Sigmoid colon (tissue), 7 donors: ENCODE measurements around the gene RPL10A. TPM values are rescaled to one million over a fixed set of nuclear protein-coding genes. Genes with fewer than 3 reads are reported as not detected.

Experiments used
- DNase-seq: peaks from one replicate; pipeline ENCODE4 v3.0.0-alpha.2; 2019
- H3K27ac ChIP-seq, 4 donors: fragments of 200-600 bp; sonication (generic); one replicate each; pipeline ENCODE4 v1.5.1; 2016 to 2019; ENCODE audit warnings: mild to moderate bottlenecking in 1 of 4
- H3K27me3 ChIP-seq, 3 donors: fragments of 200-600 bp; sonication (generic); one replicate each; pipeline ENCODE4 v1.5.1; 2019; ENCODE audit warnings: mild to moderate bottlenecking in 1 of 3
- H3K36me3 ChIP-seq, 4 donors: fragments of 200-600 bp; sonication (generic); one replicate each; pipeline ENCODE4 v1.5.1; 2016 to 2019
- H3K4me1 ChIP-seq, 4 donors: fragments of 200-600 bp; sonication (generic); one replicate each; pipeline ENCODE4 v1.5.1; 2017 to 2019
- H3K4me3 ChIP-seq, 4 donors: fragments of 200-600 bp; sonication (generic); one replicate each; pipeline ENCODE4 v1.5.1; 2017 to 2019; ENCODE audit warnings: mild to moderate bottlenecking in 2 of 4, moderate library complexity in 1 of 4
- H3K9me3 ChIP-seq, 4 donors: fragments of 200-600 bp in 3 of 4; sonication (generic) in 3 of 4; one replicate each; pipeline versions ENCODE4 v1.5.1 to v1.6.1; 2013 to 2019
- CTCF ChIP-seq, 4 experiments: fragments of 450-650 bp in 3 of 4; fragments of 200-600 bp in 1 of 4; IDR thresholded peaks; one replicate each; pipeline ENCODE4 v1.5.1; 2016 to 2019; ENCODE audit warnings: antibody characterized with exemption in 4 of 4, mild to moderate bottlenecking in 3 of 4, moderate library complexity in 2 of 4
- EP300 ChIP-seq, 4 donors: sonication (generic); formaldehyde crosslinking; IDR thresholded peaks; one replicate each; pipeline ENCODE4 v1.6.1; 2017; ENCODE audit warnings: antibody characterized with exemption in 4 of 4
- POLR2A ChIP-seq, 2 donors: fragments of 450-650 bp; IDR thresholded peaks; one replicate each; pipeline ENCODE4 v1.6.1; 2016; ENCODE audit warnings: antibody characterized with exemption in 2 of 2, mild to moderate bottlenecking in 2 of 2, moderate library complexity in 2 of 2
- POLR2AphosphoS5 ChIP-seq, 4 donors: sonication (generic); formaldehyde crosslinking; IDR thresholded peaks; one replicate each; pipeline ENCODE4 v1.6.1; 2017; ENCODE audit warnings: antibody characterized with exemption in 4 of 4
- WGBS, 2 donors: extraction: QIAGEN DNeasy Blood & Tissue Kit; methylation state at CpG; one replicate each; pipeline ENCODE4 v1.1.7; 2013; 5-methylcytosine and 5-hydroxymethylcytosine counted together
- intact Hi-C: fragments of 100-400 bp; cut with DNase I; formaldehyde crosslinking; loops from one replicate; pipeline ENCODE4 v1.15.1; 2023
- polyA plus RNA-seq, 3 donors: library from polyadenylated mRNA; stranded (reverse); fragments of 200-250 nt; gene quantifications; one replicate each; pipeline ENCODE4 v1.2.3, GENCODE V29; 2013
- total RNA-seq, 4 donors: library from RNA; depleted of rRNA; stranded (reverse); fragments of >200 nt; gene quantifications; one replicate each; pipeline ENCODE4 v1.1.0, GENCODE V29; 2016
- donor health status: healthy with polysubstance abuse.
- donor health status: Bipolar disorder and iron deficiency.
- donor health status: healthy.

The RPL10A gene
- total and polyA plus RNA-seq, 7 donors, result 1,381 to 3,217 (median 2,085) TPM

GRCh38 chr6:35473850-35474130 lies 5.6 kb downstream of the RPL10A start:
- Histone ChIP-seq H3K4me1 (peaks cover 0 to 40% (median 39%) of the 10 kb centered on the region in 4 donors), H3K27me3 (no peaks in the 10 kb centered on the region), H3K27ac (peak overlapping the region in 3 of 4 donors; percentile 32 to 93 (median 92)), H3K9me3 (no peaks in the 10 kb centered on the region), H3K36me3 (peaks cover 14 to 93% (median 61%) of the 10 kb centered on the region in 4 donors), H3K4me3 (no peak overlapping the region)
- TF ChIP-seq POLR2AphosphoS5 (IDR thresholded peaks at IDR 0.05) (no peak), CTCF (IDR thresholded peaks at IDR 0.05) (no peak), POLR2A (IDR thresholded peaks at IDR 0.05) (no peak), EP300 (IDR thresholded peaks at IDR 0.05) (no peak)
- intact Hi-C loops, result no loop called here
- no peak for DNase-seq

GRCh38 chr6:35474131-35474941 lies 6.1 kb downstream of the RPL10A start:
- WGBS, 2 donors, result 88 to 90% methylated on average over 14 of the region's 14 CpGs
- TF ChIP-seq EP300 (IDR thresholded peaks at IDR 0.05), result no peak
- TF ChIP-seq POLR2A (IDR thresholded peaks at IDR 0.05), result no peak
- TF ChIP-seq POLR2AphosphoS5 (IDR thresholded peaks at IDR 0.05), result peak in 1 of 4 donors; percentile 22
- H3K4me3 ChIP-seq, result no peak overlapping the region
- no peaks in the 10 kb centered on the region for H3K27me3 ChIP-seq
- H3K36me3 ChIP-seq, result peaks cover 14 to 98% (median 65%) of the 10 kb centered on the region in 4 donors
- intact Hi-C loops, result no loop called here
- peaks cover 0 to 40% (median 36%) of the 10 kb centered on the region in 4 donors for H3K4me1 ChIP-seq
- H3K27ac ChIP-seq, result peak overlapping the region; percentile 17 to 93 (median 62)
- H3K9me3 ChIP-seq, result no peaks in the 10 kb centered on the region
- no peak for DNase-seq

DNA sequence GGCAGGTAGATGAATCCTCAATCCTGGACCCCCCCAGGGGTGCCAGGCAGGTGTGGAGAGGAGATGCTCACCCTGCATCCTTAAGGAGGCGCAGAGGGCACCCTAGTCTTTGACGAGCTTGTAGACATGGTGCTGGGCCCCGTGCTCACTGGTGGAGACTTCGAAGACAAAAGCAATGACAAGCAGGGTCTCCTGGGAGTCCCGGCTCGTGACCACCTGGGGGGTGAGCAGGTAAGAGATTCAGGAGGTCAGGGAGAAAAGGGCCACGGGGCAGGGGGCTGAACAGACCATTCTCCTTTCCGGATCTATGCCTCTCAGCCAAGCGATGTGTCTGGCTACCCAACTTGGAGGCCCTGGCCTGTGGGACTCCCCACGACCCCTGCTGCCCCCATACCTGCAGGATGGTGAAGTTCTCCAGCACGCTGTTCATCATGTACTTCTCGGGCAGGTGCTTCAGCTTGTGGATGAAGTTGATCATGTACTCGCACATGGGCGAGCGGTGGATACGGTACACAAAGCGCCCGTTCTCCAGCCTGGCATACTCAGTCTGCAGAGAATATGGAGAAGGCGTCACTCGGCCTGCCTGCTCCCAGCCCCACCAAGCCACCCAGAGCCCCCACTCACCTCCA lies 6.9 kb downstream of the RPL10A start:
- peaks cover 0 to 33% (median 29%) of the 10 kb centered on the region in 4 donors for H3K4me1 ChIP-seq
- intact Hi-C loops, result no loop called here

DNA sequence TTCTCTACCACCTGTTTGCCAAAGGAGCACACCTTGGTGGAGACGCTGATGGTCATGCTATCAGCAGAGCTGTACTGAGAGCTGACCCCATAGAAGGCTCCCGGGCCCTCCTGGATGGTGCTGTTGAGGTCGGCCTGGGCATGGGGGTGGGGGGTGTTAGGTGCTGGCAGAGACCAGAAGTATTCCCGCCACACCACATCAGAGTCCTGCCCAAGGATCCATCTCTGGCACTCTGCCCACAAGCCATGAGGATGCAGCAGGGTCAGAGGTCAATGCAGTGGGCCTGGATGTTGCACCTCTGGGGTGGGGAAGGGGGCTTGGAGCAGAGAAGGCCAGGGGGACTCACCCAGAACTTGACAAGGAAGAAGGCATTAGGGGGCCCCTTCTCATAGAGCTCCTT lies 7.4 kb downstream of the RPL10A start:
- no peaks in the 10 kb centered on the region for H3K27me3 ChIP-seq
- intact Hi-C loops, result no loop called here
- 70 to 84% methylated on average over 4 of the region's 4 CpGs for WGBS, 2 donors
- no peak overlapping the region for H3K4me3 ChIP-seq
- H3K9me3 ChIP-seq, result no peaks in the 10 kb centered on the region
- H3K27ac ChIP-seq, result peak overlapping the region in 2 of 4 donors; percentile 22 to 29
- peaks cover 18 to 99% (median 73%) of the 10 kb centered on the region in 4 donors for H3K36me3 ChIP-seq
- no peak for DNase-seq
- peaks cover 0 to 28% (median 24%) of the 10 kb centered on the region in 4 donors for H3K4me1 ChIP-seq
- TF ChIP-seq EP300 (IDR thresholded peaks at IDR 0.05) (no peak), POLR2AphosphoS5 (IDR thresholded peaks at IDR 0.05) (peak in 2 of 4 donors; percentile 9 to 24)

More for the DNA sequence above, 6.9 kb downstream of the RPL10A start:
- Histone ChIP-seq H3K4me3 (no peak overlapping the region), H3K27me3 (no peaks in the 10 kb centered on the region), H3K9me3 (no peaks in the 10 kb centered on the region), H3K36me3 (peaks cover 17 to 99% (median 71%) of the 10 kb centered on the region in 4 donors), H3K27ac (peak overlapping the region in 3 of 4 donors; percentile 29 to 92 (median 32))
- TF ChIP-seq POLR2A (IDR thresholded peaks at IDR 0.05) (no peak), CTCF (IDR thresholded peaks at IDR 0.05) (no peak), POLR2AphosphoS5 (IDR thresholded peaks at IDR 0.05) (no peak), EP300 (IDR thresholded peaks at IDR 0.05) (no peak)
- WGBS, 2 donors, result 92 to 93% methylated on average over 20 of the region's 20 CpGs
- no peak for DNase-seq

DNA sequence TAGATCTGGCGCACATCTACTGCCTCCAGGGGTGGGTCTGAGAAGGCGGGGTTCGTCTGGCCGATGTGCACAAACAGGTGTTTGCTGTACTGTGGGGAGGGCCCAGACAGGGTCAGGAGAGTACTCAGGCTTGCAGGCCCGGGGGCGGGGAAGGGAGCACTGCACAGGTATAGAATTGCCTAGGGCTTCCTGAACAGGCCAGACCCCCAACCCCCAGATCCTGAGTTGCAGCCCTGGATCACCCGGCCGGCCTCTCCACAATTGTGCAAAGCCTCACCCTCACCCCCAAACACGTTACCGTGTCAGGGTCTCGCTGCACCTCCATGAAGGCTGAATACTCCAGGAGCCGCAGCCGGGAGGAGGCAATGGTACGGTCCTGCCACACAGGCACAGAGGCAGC lies 7.8 kb downstream of the RPL10A start:
- Histone ChIP-seq H3K27ac (no peak overlapping the region), H3K9me3 (no peaks in the 10 kb centered on the region), H3K27me3 (no peaks in the 10 kb centered on the region), H3K36me3 (peaks cover 18 to 99% (median 73%) of the 10 kb centered on the region in 4 donors), H3K4me3 (no peak overlapping the region), H3K4me1 (peaks cover 0 to 23% (median 20%) of the 10 kb centered on the region in 4 donors)
- DNase-seq, result no peak
- TF ChIP-seq POLR2A (IDR thresholded peaks at IDR 0.05) (no peak), CTCF (IDR thresholded peaks at IDR 0.05) (no peak), POLR2AphosphoS5 (IDR thresholded peaks at IDR 0.05) (no peak), EP300 (IDR thresholded peaks at IDR 0.05) (no peak)
- WGBS, 2 donors, result 62 to 78% methylated on average over 14 of the region's 14 CpGs
- intact Hi-C loops, result no loop called here
